NCI-H1694 (cell line): ENCODE results near the gene CCRL2.
"Not testable (repeated sequence)": the region's sequence is repeated elsewhere in the genome, so short reads cannot be mapped to it uniquely, and the experiment has no call there.

Source experiments
- DNase-seq: peaks from one replicate; lab custom pipeline; 2025; lab: John Stamatoyannopoulos, UW

Gene CCRL2

GRCh38 chr3:46405301-46406019 is 1.6 kb upstream of the CCRL2 start:
- DNase-seq = no peak

GRCh38 chr3:46406443-46406787 is 644 bp upstream of the CCRL2 start:
- no peak for DNase-seq

- DNase-seq = no peak
Observed at GRCh38 chr3:46407970-46408369, 911 bp downstream of the CCRL2 start.

- no peak for DNase-seq
Observed at GRCh38 chr3:46408853-46409252, 1.8 kb downstream of the CCRL2 start.

- no peak for DNase-seq
Observed at GRCh38 chr3:46409739-46410489, 2.9 kb downstream of the CCRL2 start.

GRCh38 chr3:46410669-46411068 is 3.6 kb downstream of the CCRL2 start:
- DNase-seq = no peak

- DNase-seq = no peak
Observed at GRCh38 chr3:46411271-46411670, 4.2 kb downstream of the CCRL2 start.

- no peak for DNase-seq
Observed at GRCh38 chr3:46412786-46413298, 5.8 kb downstream of the CCRL2 start.

GRCh38 chr3:46413951-46414350 is 6.9 kb downstream of the CCRL2 start:
- no peak for DNase-seq

GRCh38 chr3:46414739-46415138 is 7.7 kb downstream of the CCRL2 start:
- DNase-seq = no peak

- peak; percentile 16 for DNase-seq
Observed at GRCh38 chr3:46416125-46416810, 9.2 kb downstream of the CCRL2 start.

- DNase-seq = no peak
Observed at GRCh38 chr3:46416811-46417510, 9.9 kb downstream of the CCRL2 start.

GRCh38 chr3:46417841-46418611 is 11.0 kb downstream of the CCRL2 start:
- DNase-seq = no peak

- DNase-seq = no peak
Observed at GRCh38 chr3:46419816-46420215, 12.8 kb downstream of the CCRL2 start.

GRCh38 chr3:46420931-46421330 is 13.9 kb downstream of the CCRL2 start:
- no peak for DNase-seq

- DNase-seq = no peak
Observed at GRCh38 chr3:46422617-46423016, 15.6 kb downstream of the CCRL2 start.

GRCh38 chr3:46423588-46423987 is 16.5 kb downstream of the CCRL2 start:
- DNase-seq = no peak

- DNase-seq = not testable (repeated sequence)
Observed at GRCh38 chr3:46426476-46426875, 19.4 kb downstream of the CCRL2 start.

GRCh38 chr3:46427404-46427803 is 20.3 kb downstream of the CCRL2 start:
- not testable (repeated sequence) for DNase-seq

- no peak for DNase-seq
Observed at GRCh38 chr3:46427916-46428833, 21.1 kb downstream of the CCRL2 start.
